GM19238 (cell line): Measurements from ENCODE around the gene ACTRT2.

ENCODE experiments used
- DNase-seq: peaks from one replicate; pipeline ENCODE4 v3.0.0; 2011; ENCODE audit warnings: low spot score; ENCODE audit not compliant: insufficient read length

ACTRT2 gene

DNA sequence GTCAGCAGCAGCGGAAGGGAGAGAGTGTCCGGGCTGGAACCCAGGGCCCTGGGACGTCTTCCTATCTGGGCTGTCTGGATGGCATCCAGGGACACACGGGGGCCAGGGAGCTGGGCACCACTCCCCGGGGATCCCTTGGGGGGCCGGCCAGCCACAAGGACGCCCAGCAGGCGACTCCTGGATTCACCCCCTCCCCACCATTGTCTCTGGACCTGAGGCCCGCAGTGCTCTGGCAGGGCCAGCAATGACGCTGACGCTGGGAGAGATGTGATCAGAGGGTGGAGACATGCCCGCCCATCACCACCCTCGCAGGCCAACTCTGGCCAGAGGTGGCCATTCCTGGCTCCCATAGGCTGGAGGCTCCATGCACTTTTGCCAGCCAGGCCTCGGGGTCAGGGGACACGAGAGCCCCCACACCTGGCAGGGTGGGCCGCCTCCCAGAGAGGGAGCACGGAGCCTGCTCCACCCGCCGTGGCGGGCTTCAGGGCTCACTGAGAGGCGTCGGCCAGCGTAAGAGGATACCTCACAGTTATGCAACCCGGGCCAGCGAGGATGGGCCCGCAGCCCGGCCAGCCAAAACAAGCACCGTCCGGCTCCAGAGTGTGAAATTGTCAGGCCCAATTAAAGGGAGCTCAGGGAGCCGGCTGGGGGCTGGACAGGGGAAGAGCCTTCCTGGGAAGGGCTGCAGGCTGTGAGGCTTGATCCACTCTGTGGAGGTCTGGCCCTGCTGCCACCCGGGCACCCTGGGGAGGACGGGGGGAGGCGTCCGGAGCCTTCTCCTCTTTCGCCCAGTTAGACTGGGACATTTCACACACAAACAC is 10.3 kb downstream of the ACTRT2 start:
- no peak for DNase-seq

DNA sequence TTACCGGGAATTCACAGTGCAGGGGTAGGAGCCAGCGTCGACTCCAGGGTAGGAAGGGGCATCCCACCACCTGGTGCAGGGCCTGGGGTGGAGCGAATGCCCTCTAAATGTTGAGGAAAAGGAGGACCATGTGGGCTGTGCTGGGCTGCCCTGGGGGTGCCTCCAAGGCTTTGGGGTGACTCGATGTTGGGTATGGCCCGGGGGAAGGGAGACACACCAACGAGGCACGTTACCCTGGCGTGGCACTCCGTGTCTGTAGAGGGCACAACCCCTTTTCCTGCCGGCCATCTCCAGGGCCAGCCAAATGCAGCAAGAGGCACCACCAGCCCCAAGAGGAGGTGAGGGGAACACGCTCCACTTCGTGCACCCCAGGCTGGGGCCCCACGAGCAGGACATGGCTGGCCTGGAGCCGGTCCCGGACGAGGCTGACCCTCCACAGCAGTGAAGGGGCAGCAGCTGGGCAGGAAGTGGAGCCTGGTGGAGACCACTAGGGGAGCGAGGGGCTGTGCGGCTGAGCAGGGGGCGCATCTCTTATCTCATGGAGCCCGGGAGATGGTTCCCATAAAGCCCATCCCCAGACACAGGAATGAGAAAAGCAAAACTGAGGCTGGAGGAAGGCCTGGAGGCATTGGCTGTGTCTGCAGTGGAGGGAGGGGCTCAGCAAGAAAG is 11.2 kb downstream of the ACTRT2 start:
- no peak for DNase-seq

DNA sequence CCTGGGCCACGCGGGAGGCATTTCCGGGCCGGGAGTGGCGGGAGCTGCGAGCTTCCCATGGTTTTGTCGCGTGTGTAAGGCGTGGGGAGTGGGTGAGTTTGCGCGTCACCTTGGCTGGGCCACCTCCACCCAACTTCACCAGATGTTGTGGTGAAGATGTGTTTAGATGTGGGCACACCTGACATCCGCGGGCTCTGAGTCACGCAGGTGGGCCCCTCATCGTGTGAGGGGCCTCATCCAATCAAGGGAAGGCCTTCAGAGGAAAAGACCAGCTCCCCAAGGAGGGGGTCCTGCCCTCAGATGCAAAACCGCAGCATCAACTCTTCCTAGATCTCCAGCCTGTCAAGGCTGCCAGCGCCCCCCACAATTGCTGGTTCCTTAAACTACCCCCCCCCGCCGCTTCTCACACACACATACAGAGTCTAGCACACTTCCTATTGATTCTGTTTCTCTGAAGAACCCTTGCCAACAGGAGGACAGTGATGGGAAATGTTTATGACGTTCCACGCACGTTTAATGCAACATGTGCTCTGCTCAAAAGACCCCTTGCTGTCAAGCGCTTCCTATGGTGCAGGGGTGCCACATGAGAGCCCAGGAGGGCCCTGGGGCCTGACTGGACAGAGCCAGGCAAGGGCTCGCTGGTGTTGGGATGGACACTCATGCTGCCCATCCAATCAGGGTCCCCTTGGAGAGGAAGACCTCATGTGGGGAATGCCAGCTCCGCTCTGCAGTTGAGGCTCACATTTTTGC is 11.9 kb downstream of the ACTRT2 start:
- no peak for DNase-seq

DNA sequence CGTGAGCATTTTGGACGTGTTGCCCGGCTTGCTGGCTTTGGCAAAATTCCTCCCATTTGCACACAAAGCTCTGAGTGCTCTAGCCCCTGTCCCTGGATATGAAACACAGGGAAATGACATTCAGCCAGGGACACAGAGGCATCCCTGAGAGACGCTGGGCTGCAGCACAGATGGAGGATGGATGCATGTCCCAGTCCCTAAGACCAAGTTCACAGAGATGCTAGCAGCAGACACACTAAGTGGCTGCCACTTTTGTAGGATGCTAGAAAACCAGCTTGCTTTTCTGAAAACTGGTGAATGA is 12.5 kb downstream of the ACTRT2 start:
- no peak for DNase-seq

DNA sequence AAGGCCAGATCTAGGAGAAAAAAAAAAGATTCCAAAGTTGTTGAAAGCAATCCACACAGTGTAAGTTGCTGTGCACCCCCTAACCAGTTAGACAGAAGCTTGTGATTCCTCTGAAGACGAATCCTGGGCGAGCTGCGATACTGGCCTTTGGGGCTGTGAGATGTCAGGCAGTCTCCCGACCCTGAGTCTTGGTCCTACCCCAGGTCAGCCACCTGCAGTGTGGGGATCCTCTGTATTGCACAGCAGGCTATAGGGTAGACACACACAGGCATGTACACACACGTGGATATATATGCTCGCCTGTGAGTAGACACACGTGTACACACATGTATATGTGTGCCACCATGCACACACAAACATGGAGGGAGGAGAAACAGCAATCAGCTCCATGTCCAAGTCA is 12.9 kb downstream of the ACTRT2 start:
- no peak for DNase-seq

DNA sequence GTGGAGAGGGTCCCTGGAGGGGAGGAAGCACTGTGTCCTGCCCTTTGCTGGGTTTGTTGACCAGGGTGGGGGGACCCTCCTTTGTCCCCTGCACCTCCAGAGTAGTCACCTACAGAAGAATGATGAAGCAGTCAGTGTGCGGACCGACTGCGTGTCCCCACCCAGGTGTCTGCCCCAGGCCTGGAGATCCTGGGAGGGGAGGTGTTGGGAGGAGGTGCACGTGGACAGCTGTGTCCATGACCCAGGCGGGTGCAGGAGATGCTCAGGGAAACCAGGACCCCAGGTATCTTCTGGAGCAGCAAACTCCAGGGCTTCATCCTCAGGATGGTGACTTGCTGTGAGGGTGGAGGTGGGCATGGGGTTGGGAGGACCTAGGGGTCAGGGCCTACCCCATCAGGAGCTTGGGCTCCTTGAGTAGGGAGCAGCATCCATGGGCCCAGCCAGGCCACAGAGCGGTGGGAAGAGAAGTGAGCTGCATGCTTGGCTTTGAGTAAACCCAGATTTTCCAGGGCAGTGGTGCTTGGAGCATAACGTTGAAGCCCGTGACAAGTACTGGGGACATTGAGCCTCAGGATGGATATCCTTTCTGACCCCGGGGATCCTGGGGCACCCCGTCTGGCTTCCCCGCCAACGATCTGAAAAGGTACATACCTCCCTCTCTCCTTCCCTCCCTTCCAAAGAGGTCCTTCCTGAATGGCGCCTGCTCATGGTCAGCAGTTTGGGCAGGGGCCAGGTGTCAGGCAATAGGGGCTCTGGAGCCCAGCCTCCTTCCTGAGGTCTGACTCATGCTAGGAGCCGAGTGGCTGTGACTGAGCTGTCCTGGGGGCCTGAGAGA is 13.7 kb downstream of the ACTRT2 start:
- DNase-seq = no peak

DNA sequence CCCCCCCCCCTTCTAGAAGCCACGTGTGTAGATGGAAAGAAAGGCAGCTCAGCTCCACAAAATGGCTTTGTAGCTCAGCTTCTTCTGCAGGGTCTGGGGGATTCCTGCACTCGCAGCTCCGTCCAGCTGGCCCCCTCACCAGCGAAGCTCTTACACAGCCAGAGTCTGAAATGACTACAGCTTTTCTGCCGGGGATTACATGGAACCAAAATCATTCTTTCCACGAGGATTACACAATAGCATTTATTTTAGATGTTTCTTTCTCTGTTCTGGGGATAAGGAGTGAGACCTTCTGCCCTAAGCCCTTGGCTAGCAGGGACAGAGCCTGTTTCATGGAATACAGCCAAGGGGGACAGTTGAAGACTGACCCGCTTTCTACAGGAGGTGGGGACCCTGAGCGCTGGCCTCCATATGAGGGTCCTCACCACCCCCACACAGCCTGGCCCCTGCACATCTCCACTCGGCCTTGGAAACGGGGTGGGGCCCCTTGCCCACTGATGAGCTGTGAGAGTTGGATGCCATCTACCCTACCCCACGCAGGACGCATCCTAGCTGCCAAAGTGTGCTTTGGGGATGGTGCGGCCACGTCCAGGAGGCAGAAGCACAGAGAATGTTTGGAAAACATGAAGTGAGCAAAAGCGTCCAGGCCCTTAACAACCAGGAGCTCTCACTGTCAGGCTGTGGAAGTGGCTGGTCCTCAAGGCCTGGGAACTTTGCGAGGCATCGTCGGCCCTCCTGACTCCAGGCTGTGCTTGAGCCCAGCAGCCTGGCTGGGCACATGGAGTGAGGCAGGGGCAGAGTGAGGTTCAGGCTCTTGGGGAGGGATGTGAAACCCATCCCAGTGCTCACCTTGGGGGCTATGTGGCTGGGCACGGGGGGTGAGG is 14.5 kb downstream of the ACTRT2 start:
- no peak for DNase-seq

DNA sequence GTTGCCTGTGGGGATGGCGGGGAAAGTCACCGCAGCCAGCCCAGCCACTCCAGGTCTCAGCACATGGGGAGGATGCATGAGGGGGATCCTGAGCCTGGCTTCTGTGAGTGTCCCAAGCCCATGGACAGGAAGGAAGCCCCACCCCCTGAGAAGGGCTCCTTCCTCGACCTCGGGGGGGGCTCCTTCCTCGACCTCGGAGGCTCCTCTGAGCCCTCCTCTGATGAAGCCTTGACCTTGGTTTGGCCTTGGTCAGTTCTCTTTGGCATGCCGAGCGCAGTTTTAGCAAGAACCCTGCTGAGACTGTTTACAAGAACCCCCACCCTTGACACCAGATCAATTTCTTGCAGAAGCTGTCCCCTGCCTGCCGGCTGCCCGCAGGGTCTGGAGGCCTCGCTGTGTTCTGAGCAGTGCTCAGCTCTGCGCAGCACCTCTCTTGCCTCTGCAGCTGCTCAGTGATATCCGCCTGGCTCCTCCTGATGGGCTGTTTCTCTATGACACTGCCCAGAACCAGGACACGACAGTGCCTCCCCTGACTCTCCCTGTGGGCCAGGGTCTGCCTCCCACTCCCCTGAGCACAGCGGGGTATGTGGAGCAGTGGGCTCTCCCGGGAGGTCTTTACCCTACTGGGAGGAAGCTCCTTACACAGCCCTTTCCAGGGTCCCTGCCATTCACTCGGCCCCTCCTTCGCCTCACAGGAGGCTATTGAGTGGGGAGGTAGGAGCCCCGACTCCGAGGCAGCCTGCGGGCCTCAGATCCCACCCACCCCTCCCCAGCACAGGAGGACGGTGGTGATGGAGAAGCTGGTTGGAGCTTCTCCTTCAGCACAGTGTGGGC is 15.4 kb downstream of the ACTRT2 start:
- DNase-seq = no peak

DNA sequence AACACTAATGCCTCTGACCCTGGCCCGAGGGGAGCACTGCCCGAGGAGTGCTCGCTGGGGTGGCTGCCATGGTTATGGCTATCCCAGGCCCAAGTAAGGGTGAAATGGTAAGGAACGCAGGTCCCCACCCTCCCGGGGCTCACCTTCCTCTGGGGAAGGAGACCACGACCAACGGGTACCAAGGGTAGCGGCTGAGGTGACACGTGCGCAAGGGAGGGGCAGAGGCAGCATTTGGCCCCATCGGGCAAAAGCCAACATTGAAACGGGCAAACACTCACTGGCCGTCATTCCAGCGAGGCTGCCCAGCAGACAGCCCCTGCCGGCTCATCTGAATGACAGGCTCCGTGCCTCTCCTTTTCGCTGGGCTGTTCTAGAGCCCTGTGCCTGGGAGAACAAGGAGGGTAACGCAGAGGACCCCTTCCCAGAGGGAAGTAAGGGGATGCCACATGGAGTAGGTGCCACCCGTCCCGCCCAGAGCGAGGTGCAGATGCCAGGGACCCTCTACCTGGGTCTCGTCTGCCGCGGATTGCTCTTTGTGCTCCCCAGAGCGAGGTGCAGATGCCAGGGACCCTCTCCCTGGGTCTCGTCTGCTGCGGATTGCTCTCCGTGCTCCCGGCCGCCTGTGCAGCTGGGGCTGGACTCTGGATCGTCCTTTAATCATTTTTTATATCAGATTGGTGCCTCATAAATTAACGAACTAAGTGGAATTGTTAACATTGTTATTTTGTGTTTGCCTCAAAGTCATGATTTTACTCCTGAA is 16.2 kb downstream of the ACTRT2 start:
- DNase-seq = no peak

DNA sequence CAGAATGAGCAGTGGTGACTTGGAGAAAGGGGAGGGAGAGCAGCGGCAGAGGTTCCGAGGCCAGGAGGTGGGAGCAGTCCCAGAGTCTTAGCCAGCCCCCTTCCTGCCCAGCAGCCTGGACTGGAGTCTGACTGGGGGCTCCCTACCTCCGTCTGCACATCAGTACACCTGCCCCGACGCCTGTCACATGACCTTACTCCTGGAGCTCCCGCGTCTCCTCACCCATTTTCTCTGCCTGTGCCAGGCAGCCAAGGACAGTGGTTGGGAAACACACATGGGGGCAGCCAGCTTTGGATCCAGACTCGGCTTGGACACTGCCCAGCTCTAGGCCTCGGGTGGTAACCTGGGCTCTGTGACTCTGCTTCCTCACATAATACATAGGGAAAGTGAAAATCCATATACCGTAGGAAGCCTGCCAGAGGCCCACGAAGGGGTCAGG is 16.9 kb downstream of the ACTRT2 start:
- no peak for DNase-seq

DNA sequence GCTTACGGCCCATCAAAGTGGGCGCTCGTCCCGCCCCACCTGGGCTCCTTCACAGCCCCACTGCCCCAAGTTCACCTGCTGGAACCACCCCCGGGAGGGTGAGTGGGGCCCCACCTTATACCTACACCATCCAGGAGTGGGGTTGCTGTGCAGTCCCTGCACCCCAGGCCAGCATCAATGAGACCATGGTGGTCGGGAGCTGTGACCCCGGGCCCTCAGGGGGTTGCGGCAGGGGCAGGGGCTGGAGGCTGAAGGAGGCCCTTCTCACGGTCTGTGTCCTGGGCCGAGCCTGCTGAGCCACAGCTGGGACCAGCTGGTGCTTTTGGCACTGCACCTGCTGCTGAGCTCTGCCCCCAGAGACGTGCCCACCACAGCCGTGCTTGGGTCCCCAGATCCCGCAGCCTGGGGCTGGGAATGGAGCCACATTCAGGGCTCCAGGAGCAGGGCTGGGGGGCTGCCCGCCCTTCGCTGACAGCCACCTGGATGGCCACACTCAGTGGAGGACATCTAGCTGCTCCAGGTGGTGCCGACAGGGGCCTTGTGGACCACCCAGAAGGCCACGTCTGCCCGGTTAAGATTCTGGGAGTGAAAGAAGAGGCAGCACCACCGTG is 17.4 kb downstream of the ACTRT2 start:
- DNase-seq = no peak

DNA sequence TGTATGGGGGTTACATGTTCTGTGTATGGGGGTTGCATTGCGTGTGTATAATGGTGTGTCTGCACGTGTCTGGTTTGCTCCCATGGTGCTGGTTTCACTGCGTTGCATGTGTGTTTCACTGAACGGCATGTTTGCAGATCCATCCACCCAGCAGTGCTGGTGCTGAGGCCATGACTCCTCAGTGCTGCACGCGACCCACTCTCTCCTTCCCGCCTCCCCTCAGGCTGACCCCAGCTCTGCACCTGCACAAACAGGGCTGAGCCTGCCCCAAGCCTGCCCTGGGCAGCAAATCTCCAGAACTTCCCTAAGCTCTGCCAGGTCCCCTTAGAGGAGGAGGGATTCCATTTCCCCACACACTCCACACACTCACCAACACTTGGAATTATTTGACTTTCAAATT is 18.7 kb downstream of the ACTRT2 start:
- DNase-seq = no peak

DNA sequence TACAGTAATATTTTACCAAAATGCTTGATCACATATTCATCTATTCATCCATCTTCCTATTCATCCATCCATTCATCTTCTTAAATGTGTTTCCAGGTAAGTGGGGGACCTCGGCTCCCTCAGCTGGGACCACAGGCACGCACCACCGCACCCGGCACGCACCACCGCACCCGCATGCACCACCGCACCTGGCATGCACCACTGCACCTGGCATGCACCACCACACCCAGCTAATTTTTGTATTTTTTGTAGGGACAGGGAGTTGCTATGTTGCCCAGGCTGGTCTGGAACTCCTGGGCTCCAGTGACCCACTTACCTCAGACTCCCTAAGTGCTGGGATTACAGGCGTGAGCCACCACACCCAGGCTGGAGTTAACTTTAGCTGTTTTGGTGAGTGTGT is 21.2 kb downstream of the ACTRT2 start:
- DNase-seq = no peak

DNA sequence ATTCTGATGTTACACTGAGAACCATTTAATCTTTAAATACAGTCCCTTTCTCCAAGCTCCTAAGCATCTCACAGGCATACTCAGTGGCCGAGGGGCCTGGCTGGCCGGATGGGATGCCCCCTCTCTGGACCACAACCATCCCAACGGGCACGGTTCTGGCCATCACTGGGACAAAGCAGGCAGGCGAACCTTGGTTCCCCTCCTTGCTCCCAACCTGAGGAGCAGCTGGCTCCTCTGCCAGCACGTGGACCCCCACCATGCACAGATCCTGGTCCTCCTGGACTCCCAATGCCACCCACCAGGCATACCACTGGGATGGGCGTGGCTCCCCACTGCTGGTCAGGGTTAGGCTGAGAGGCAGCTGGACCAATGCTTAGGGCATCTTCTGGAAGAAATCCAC is 27.9 kb downstream of the ACTRT2 start:
- no peak for DNase-seq

DNA sequence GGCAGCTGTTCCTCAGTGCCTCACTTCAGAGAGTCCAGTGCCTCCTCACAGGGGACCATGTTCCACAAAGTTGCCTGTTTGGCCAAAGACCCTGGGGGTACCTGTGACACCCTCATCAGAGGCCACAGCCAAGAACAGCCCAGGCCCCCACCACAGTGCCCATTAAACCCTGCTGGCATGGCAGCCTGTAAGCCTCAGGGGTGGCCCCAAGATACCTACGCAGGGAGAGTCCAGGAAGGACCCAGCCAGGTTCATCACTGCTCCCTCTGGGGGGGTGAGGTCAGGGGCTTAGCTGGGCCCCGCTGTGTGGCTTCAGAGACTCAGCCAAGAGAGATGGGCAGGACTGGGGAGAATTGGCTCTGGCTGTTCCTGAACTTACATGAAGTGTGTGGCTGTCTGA is 28.6 kb downstream of the ACTRT2 start:
- no peak for DNase-seq

DNA sequence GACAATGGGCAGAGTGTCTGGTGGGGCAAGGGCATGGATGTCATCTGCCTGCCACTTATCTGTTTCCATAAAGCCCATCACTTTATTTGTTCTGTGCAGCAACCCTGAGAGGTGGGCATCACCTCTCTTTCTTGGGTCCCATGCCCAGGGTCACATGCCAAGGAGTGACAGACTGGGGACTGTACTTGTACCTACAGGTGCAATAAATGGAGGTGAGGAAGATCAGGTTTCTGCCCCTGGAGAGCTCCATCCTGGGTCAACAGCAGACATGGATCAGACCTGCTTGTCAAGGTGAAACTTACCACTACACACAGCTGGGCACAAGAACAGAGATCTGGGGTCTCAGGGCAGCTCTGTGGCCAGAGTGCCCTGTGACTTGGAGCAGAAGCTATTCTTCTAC is 29.3 kb downstream of the ACTRT2 start:
- DNase-seq = no peak

DNA sequence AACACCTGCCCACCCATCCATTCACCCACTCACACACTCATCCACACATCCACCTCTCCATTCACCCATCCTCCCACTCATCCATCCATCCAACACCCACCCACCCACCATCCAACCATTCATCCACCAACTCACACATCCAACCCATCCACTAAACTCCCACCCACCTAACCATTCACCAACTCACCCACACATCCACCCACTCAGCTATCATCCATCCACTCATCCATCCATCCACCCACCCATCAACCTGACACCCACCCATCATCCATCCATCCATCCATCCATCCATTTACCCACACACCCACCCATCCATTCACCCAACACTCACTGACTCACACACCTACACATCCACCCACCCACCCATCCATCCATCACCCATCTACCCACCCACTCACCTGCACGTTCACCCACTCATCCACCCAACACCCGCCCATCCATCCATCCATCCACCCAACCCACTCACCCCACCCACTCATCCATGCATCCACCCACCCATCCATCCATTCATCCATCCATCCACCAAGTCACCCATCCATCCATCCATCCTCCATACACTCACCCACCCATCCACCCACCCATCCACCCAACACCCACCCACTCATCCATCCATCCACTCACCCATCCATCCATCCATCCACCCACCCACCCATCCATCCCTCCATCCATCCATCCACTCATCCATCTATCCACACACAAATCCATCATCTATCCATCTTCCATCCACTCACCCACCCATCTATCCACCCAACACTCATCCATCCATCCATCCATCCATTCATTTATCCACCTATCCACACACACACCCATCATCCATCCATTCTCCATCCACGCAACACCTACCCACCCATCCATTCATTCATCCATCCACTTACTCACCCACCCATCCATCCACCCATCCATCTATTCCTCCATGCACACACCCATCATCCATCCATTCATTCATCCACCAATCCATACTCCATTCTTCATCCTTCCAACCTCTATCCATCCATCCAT is 30.3 kb downstream of the ACTRT2 start:
- no peak for DNase-seq
